Astrocyte (in vitro differentiated cells and primary cell): ENCODE measurements around the gene AKAP13.

Source experiments
- CTCF ChIP-seq: IDR thresholded peaks from 2 replicates; pipeline ENCODE4 v1.5.1; 2011; ENCODE audit warnings: low read depth, mild to moderate bottlenecking, inconsistent platforms, low read length, moderate library complexity; ENCODE audit not compliant: insufficient read depth
- EZH2 ChIP-seq: IDR thresholded peaks from 2 replicates; pipeline ENCODE4 v1.6.1; 2012; ENCODE audit warnings: mild to moderate bottlenecking, low read length, inconsistent platforms; ENCODE audit not compliant: insufficient read depth

GRCh38 chr15:85756411-85757072 is 376.1 kb downstream of the AKAP13 start:
- TF ChIP-seq CTCF = no peak
- no peak for TF ChIP-seq EZH2
